DND-41 (cell line): ENCODE measurements around the gene MYEOV.

ENCODE experiments used
- EZH2 ChIP-seq: IDR thresholded peaks from 3 replicates; pipeline ENCODE4 v1.6.1; 2012; ENCODE audit warnings: borderline replicate concordance, low read depth, mild to moderate bottlenecking, moderate library complexity, low read length, inconsistent platforms; ENCODE audit not compliant: severe bottlenecking
- TF ChIP-seq, protein P1 (sequence below): IDR thresholded peaks from 2 replicates; pipeline ENCODE4 v1.5.1; 2012; ENCODE audit warnings: borderline replicate concordance, low read length, moderate library complexity, mild to moderate bottlenecking; ENCODE audit not compliant: poor library complexity, severe bottlenecking; ENCODE audit errors: extremely low read depth

DNA sequence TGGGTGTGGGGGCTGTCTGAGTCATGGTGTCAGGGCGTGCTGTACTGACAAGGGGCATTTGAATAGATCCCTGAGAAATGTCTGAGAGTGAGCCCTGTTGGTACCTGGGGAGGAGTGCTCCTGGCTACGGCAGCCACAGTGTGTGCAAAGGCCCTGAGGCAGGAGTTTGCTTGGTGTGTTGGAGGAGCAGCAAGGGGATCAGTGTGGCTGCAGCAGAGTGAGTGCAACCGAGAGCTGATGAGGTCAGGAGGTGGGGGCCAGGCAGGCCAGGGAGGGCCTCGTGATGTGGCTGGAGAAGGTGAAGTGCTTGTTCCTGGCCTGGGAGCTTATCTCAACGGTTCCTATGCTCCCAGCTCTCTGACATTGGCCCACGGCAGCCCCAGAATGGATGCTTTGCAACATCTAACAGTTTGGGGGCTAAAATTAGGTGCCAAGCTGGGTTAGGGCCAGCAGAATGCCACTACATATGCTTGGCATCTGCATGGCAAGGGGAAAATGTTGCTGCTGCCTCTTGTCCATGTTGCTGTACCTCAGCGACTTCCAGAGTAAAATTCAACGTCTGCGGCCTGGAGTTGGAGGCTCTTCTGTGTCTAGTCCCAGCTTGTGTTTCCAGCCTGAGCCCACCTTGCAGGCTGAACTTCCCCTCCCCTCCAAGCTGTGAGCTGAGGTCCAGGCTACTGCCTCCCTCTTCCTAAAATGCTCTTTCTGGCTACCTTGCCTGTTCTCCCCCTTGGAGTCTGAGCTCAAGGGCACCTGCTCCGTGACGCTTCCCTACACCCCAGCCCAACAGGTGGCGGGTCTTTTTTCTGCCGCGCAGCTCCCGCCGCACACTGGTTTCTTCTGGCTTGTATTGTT is 48.2 kb upstream of the MYEOV start:
- TF ChIP-seq, protein P1, sequence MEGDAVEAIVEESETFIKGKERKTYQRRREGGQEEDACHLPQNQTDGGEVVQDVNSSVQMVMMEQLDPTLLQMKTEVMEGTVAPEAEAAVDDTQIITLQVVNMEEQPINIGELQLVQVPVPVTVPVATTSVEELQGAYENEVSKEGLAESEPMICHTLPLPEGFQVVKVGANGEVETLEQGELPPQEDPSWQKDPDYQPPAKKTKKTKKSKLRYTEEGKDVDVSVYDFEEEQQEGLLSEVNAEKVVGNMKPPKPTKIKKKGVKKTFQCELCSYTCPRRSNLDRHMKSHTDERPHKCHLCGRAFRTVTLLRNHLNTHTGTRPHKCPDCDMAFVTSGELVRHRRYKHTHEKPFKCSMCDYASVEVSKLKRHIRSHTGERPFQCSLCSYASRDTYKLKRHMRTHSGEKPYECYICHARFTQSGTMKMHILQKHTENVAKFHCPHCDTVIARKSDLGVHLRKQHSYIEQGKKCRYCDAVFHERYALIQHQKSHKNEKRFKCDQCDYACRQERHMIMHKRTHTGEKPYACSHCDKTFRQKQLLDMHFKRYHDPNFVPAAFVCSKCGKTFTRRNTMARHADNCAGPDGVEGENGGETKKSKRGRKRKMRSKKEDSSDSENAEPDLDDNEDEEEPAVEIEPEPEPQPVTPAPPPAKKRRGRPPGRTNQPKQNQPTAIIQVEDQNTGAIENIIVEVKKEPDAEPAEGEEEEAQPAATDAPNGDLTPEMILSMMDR, result no peak
- no peak for TF ChIP-seq EZH2
